HG02763 (cell line): Measurements from ENCODE around the gene COX17.

ENCODE experiments used
- ATAC-seq: cut with Tn5 transposase; IDR thresholded peaks from one replicate; pipeline ENCODE4 v1.9.1; 2021; ENCODE audit warnings: mild to moderate bottlenecking, moderate library complexity; ENCODE audit not compliant: unreplicated experiment

Gene COX17

GRCh38 chr3:119675188-119675874 is 1.9 kb downstream of the COX17 start:
- no peak for ATAC-seq

DNA sequence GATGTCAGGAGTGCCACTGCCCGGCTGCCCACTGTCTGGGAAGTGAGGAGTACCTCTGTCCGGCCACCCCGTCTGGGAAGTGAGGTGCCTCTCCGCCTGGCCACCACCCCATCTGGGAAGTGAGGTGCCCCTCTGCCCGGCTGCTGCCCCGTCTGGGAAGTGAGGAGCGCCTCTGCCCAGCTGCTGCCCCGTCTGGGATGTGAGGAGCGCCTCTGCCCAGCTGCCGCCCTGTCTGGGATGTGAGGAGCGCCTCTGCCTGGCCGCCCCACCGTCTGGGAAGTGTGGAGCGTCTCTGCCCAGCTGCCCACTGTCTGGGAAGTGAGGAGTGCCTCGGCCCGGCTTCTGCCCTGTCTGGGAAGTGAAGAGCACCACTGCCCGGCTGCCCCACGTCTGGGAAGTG is 3.3 kb downstream of the COX17 start:
- no peak for ATAC-seq

GRCh38 chr3:119672776-119673175 is 4.4 kb downstream of the COX17 start:
- ATAC-seq, result no peak

DNA sequence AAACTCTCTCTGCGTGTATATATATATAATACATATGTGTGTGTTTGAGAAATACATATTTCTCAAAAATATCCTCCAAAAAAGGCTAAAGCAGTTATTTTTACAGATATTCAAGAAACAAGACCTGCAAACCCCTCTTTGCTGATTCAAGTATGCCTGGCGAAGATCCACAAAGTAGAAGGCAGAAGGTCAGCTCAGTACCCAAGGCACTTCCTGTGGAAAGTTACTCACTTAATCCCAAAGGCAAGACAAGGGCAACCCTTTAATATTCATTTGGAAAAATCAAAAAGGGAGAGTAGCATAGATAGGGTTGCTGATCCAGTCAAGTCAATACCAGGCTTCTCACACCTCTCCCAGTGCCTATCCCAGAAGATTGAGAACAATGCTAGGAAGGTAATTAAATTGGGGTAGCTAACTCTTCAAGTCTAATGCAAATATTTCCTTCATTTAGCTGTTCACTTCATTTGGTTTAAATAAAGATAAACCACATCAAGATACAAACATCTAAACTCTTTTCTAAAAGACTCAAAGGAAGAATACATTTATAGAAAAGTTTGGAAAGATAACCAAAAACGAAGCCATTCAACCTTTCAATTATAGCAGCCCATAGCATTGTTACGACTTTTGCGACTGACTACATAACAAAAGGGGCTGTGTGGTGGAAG is 7.2 kb downstream of the COX17 start:
- ATAC-seq, result no peak

GRCh38 chr3:119665954-119666559 is 11.1 kb downstream of the COX17 start:
- ATAC-seq, result no peak

DNA sequence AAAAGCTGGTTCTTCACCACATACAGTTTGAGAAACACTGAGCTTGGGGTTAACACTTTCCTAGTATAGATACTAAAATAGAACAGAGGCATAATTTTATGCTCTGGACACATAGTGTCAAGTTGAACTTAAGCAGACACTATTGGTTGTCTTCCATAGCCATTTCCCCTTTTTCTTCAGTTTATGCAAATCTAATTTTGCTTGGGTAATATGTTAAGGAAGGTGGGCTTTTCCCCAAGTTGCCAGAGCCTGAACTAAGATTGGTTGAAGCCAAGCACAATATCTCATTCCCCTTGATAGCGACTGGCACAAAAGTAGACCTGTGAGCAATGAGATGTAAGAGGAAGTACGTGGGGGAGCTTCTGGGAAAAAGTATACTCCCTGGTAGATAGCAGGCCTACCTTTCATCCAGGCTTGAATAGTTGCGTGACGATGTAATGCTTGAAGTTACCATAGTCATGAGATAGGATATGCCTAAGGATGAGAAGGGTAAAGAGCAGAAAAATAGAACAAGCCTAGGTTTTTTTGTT is 12.3 kb downstream of the COX17 start:
- ATAC-seq, result no peak

DNA sequence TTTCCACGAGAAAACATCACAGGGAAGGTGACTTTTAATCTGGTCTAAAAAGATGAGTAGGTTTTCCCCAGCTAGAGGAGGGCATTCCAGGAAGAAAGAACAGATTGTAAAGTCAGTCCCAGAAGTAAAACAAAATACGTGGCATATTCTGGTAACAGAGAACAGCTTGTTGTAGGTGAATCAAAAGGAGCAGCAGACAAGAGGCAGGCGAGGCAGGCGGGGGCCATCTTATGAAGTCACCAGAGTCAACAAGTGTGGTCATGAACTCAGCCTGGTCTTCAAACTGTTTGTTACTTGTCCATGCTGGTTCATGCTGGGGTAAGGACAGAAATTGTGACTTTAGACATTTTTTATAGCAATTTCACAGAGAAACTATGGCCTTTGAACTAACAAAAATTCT is 12.8 kb downstream of the COX17 start:
- no peak for ATAC-seq

GRCh38 chr3:119663885-119664284 is 13.3 kb downstream of the COX17 start:
- no peak for ATAC-seq

- no peak for ATAC-seq
Observed at GRCh38 chr3:119662604-119663373, 14.4 kb downstream of the COX17 start.

DNA sequence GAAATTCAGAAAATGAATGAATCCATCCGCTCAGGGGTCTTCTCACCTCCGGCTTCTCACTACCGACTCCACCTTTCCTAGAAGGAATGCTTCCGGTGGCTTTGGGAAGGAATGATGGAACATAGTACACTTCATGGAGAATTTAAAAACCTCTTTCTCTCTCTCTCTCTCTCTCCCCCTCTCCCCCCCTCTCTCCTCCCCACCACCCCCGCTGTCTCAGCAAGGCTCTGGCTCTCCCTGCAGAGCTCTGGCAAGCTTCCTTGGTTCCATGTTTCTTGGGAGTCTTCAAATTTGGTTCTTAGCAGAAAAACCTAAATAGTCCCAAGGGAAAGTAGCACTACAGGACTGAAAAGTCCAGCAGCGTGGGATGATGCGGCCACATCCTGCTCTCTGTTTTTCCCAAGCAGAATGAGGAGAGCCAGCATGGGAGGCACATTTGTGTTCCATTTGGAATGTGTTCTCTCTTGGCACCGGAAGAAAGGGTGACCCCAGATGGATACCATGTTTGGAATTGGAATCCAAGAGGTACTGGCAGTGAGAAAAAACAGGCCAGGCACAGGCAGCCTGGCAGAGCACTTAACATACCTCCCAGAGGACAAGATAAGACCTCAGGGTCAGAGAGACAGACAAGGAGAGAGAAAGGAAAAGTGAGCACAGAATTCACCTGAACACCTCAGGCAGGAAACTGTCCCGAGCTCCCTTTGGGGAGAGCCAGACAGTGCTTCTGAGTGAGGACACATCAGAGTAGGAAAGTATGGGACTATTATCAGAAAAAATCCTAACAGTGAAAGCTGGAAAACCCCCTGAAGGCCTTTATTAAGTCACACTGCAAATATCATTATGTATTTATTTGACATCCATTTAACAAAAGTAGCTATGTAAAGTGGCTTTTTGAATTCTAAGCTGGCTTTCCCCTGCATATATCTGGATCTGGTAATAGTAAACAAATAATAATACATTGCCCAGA is 16.4 kb downstream of the COX17 start, which contains the start of gene POPDC2:
Gene POPDC2 (minus strand): TSS at position 116 of the 967 bp plus-strand sequence. CDS start 166 bp downstream, outside the sequence.
- ATAC-seq, result no peak

DNA sequence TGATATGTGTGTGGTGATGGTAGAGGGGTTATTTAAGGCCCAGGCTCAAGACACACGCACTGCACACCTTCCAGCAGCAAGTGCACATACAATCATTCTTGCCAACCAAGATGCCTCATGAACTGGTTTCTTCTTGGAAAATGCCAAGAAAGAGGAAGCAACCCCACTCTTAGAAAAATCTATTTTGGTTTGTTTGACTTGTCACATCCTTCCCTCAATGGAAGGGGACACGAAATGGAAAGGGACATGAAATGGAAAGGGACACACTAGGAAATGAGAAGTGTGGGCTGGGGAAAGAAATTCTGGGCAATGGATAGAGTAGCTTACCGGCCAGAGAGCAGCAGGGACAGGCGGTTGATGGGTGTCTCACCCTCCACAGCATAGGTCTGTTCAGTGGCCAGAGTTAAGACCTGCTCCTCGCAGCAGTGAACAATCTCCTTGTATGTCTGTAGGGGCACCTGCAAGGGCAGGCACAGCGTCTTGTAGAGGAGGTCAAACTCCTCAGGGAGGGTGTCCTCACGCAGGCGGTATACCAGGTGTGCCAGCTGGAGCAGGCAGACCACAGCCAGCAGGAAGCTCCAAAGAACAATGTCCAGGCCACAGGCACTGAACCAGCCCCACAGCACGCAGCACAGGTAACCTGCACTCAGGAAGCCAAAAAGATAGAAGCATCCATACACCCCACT is 17.5 kb downstream of the COX17 start:
- ATAC-seq, result no peak

DNA sequence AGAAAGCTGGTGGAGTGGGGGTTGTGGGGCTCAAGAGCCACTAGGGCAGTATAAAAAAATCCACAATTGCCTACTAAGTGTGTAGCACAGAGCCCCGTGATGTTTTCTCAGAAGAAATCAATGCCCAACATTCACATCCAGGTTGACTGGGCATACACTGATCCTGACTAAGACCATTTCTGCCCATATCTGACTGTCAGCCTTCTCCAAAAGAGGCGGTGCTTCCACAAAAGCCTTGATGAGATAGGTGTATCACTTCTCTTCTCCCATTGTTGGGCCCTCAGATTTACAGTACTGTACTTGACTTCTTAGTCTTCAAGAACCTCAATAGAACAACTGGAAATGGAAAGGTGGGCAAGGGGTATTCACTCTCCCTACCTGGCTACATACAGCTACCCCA is 18.2 kb downstream of the COX17 start:
- ATAC-seq, result no peak

GRCh38 chr3:119657887-119658702 is 19.1 kb downstream of the COX17 start:
- ATAC-seq, result no peak

DNA sequence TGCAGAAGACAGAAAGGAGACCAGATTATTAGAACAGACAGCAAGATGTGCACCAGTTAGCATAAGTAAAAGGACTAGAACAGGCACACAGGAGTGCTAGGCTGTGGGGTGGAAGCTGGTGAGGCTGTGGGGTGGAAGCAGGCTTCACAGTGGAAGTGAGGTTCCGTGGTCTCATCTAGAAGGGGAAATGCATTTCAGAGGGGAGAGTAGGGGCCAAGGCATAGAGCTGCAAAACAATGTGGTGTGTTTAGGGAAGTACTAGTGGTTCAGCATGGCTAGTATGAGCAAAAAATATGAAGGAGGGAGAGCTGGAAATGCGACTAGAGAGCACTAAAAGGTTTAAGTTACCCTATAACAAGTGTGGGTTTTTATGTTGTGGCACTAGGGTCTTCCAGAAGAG is 23.3 kb downstream of the COX17 start:
- ATAC-seq, result no peak

- no peak for ATAC-seq
Observed at GRCh38 chr3:119652306-119653033, 24.7 kb downstream of the COX17 start.

DNA sequence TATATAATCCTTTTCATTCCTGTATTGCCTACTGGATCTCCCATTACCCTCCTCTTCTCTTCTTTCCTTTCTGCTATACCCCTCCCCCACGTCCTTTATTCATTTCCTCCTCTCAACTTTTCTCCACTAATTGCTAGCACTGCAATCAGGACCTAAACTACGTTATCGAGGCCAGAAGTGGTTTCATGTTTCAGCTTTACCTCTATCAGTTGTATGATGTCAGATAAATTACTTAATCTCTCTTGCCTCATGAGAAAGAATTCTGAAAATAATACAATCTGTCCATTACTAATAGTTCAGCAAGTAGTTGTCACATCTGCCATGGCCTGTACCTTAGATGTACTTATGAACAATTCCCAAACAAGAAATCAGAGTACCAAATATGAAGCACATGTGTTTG is 27.4 kb downstream of the COX17 start:
- ATAC-seq, result no peak

DNA sequence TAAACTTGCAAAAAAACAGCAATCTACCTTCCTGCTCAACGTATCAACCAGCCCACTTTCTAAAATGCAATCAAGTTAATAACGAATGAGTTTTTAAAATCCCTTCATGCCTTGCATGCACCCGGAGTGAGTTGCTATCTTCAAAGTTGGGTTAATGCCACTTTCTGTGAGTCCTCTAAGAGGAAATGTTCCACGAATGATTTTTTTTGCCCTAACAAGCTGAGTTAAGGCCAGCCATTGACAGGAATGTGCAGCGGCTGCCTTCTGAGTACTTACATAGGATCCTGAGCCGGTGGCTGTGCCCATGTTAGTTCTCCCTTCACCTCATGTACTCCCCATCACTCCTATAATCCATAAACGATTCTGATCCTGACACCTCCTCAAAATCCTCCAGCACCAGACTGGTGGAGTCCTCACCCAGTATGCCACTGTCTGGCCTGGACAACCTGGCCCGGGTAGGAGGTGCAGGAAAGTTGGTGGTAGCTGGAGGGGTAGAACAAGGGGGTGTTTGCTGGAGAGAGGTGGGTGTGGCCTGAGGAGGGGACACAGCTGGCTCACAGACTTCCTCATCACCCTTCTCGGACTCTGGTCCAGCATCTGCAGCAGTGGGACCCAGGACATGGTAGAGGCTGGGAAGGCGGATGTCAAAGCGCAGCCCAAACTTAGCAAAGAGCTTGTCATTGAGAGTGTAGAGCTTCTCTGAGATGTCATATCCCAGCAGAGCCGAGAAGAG is 29.2 kb downstream of the COX17 start:
- ATAC-seq, result no peak
